NAMALWA (cell line): ENCODE results near the gene NUDT3.
"Not testable (repeated sequence)": the region's sequence is repeated elsewhere in the genome, so short reads cannot be mapped to it uniquely, and the experiment has no call there.

Experiments
- DNase-seq: peaks from one replicate; pipeline ENCODE4 v3.0.0-alpha.2; 2015; ENCODE audit warnings: low spot score

Gene NUDT3

DNA sequence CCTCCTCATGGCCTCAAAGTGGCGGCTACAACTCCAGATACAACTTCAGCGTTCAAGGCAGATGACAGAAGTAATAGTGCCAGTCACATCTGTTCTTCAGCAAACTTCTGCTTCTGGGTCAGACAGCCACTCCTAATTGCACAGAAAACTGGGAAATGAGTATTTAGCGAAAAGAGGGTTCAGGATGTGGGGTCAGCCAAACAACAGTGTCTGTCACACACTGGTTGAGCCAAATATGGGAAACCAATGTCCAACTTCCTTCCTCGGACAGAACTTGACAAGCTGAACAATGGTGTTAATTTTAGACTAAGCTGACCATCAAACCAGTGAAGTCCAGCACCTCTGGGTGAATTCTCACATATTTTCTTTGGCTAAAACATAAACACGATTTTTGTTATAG is 22.1 kb downstream of the NUDT3 start:
- DNase-seq: no peak

DNA sequence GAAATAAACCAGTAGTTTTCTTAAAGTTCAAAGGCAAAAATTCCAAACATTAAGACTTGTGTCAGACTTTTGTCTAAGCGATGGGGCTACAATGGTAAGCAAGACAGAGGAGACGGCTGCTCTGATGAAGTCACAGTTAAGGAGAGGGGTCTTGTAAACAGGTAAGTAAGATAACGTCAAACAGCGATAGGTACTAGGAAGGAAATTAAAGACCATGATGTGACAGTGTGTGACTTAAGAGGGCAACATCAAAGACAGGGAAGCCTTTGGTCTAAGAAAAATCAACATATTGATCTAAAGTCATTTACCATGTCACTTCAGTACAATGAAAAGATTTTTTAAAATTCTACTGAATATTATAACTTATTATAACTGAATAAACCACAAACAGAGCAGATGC is 23.1 kb downstream of the NUDT3 start:
- no peak for DNase-seq

DNA sequence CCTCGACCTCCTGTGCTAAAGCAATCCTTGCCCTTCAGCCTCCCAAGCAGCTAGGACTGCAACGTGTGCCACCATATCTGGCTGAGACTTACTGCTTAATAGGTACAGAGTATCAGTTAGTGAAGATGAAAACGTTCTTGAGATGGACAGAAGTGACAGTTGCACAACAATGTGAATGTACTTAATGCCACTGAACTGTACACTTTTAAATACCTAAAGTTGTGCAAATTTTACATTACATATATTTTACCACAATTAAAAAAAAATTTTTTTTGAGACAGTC is 25.9 kb downstream of the NUDT3 start:
- DNase-seq: no peak

DNA sequence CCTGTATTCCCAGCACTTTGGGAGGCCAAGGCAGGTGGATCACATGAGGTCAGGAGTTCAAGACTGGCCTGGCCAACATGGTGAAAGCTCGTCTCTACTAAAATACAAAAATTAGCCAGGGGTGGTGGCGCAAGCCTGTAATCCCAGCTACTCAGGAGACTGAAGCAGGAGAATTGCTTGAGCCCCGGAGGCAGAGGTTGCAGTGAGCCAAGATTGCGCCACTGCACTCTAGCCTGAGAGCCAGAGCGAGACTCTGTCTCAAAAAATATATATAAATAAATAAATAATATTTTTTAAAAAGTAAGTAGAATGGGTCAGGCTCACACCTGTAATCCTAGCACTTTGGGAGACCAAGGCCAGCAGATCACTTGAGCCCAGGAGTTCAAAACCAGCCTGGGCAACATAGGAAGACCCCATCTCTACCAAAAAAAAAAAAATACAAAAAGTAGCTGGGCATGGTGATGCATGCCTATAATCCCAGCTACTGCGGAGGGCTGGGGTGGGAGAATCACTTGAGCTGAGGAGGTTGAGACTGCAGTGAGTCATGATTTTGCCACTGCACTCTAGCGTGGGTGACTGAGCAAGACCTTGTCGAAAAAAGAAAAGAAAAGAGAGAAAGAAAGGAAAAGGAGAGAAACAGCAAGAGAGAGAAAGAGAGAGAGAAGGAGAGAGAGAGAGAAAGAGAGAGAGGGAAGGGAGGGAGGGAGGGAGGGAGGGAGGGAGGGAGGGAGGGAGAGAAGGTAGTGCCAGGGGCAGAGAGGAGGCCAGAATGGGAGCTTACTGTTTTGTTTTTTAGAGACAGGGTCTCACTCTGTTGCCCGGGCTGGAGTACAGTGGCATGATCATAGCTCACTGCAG is 26.5 kb downstream of the NUDT3 start:
- DNase-seq: not testable (repeated sequence)

DNA sequence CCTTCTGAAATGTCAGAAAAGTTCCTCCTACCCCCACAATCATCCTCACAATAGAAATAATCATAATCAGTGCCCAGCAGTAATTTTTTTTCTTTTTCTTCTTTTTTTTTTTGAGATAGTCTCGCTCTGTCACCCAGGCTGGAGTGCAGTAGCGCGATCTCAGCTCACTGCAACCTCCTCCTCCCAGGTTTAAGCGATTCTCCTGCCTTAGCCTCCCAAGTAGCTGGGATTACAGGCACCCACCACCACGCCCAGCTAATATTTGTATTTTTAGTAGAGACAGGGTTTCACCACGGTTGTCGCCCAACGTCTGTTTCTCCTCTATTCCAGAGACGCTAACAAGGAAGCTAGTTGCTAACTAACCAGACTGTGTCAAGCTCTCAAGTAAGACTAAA is 28.8 kb downstream of the NUDT3 start:
- not testable (repeated sequence) for DNase-seq

DNA sequence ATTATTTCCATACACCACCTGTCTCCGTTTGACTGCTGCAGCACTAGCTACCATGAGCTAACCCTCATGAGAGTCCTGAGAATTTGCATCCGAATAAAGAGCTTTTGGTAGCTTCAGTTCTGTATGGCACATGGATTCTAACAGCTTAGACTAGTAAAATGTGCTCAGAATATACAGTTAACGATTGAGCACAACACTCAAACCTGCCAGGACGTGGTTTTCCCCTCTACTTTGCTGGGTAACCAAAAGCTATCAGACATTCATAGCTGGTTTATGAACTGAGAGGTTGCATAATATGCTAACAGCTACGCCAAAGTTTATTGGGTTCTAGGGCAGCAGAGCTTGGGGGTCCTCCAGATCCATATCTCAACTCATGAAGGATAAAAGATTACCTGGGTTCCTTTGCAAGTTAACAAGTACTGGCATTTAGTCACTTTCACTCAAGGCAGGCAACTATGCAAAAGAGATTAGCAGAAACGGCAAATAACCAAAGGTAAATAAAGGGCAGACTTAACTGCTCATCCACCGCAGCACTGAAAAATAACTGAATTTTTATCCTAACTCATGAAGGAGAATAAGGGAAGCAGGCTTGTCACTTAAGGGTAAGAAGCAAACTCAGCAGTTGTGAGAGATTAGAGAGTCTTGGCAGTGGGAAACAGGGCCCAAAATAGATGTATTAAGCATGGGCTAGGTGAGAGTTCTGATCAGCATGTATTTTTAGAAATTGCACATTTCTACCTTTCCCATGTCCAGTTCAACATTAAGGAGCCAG is 29.4 kb downstream of the NUDT3 start:
- peak; percentile 29 for DNase-seq

DNA sequence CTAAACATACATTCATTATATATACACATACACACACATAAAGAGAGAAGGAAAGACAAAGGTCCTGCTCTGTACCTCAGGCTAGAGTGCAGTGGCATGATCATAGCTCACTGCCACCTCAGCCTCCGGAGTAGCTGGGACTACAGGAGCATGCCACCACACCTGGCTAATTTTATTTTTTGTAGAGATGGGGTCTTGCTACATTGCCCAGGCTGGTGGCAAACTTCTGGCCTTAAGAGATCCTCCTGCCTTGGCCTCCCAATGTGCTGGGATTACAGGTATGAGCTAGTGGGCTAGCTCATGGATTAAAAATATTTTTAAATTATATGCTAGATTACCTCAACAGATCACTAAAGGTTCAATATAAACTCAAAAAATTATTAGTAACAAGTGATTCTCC is 30.3 kb downstream of the NUDT3 start:
- no peak for DNase-seq

DNA sequence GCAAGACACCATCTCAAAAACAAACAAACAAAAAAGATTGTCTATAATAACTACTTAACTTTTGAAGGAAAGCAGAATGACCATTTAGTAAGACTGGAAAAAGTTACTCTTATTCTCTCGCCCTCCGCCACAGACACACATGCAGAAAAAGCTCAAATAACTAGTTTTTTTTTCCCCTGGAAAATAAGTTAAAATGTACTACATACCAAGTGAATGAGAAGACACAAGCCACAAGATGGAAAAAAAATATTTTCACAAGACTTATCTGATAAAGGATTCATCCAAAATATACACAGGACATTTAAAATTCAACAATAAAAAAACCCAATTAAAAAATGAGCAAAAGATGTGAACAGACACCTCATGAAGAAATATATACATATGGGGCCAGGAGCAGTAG is 31.9 kb downstream of the NUDT3 start:
- DNase-seq: no peak

DNA sequence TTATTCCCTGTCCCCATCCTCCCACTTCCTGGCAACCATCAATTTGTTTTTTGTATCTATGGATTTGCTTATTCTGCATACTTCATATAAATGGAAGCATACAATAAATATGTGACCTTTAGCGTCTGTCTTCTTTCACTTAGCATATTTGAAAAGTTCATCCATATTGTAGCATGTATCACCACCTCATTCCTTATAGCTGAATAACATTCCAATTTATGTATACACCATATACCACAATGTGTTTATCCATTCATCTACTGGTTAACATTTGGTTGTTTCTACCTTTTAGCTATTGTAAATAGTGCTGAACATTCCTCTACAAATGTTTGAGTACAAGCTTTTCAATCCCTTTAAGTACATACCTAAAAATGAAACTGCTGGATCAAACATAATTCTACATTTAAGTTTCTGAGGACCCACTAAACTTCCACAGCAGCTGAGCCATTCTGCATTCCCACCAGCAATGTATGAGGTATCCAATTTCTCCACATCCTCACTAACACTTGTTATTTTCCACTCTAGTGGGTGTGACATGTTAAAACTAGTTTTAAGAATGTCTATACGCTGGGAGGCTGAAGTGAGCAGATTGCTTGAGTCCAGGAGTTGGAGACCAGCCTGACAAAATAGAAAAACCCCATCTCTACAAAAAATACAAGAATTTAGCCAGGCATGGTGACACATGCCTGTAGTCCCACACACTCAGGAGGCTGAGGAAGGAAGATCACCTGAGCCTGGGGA is 32.9 kb downstream of the NUDT3 start:
- DNase-seq: no peak

DNA sequence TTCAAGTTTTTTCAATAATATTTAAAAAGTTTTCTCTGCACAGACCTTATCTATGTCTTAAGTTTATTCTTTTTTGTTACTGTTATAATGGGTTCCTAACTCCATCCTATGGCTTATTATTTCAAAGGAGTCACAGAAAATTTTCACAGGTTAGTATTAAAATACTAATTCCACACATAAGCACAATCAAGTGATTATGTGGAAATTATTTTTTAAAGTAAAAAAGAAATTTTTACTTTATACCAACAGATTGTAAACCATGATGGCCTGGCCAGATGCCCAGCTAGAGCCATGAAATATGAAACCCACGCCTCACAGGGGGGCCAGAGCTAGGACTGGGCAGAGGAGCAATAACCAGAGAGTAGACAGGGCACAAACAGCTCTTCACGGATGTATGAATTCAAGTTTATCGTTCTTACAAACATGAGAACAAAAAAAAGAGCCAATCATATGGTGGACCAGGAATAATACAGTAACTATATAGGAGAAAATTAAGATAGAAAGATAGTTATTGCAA is 34.0 kb downstream of the NUDT3 start:
- DNase-seq: no peak

DNA sequence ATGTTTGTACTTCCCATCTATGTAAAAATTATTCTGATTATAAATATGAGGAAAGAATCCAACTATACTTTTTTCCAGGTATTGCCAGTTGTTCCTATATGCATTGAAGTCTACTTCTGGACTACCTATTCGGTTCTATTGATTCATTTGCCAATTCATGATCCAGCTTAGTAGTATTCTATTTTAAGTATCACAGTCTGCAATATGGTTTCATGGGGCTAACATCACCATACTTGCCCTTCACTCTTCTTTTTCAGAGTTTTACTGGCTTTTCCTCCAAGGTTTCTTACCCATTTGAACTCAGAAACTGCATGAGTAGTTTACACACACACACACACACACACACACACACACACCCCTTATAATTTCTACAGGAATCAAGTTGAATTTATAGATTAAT is 34.5 kb downstream of the NUDT3 start:
- no peak for DNase-seq

DNA sequence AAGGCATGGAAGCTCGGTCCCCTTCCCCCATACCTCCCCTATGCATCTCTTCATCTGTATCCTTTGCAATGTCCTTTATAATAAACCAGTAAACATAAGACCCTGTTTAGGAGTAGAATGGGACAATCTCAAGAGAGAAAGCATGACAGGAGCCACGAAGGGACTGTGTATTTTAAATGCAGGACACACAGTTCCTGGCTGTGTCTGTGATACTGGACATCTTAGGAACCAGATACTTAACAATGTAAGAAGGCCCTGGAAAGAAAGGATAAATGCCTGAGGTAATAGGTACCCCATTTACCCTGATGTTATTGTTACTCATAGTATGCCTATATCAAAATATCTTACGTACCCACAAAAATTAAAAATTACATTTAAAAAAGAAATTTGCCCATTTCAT is 36.6 kb downstream of the NUDT3 start:
- no peak for DNase-seq

DNA sequence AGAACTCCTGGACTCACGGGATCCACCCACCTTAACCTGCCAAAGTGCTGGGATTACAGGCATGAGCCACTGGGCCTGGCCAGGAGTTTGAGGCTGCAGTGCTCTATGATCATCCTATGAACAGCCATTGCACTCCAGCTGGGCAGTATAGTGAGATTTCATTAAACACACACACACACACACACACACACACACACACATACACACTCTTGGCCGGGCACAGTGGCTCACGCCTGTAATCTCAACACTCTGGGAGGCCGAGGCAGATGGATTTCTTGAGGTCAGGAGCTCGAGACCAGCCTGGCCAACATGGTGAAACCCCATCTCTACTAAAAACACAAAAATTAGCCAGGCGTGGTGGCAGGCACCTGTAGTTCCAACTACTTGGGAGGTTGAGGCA is 38.2 kb downstream of the NUDT3 start:
- DNase-seq: not testable (repeated sequence)

DNA sequence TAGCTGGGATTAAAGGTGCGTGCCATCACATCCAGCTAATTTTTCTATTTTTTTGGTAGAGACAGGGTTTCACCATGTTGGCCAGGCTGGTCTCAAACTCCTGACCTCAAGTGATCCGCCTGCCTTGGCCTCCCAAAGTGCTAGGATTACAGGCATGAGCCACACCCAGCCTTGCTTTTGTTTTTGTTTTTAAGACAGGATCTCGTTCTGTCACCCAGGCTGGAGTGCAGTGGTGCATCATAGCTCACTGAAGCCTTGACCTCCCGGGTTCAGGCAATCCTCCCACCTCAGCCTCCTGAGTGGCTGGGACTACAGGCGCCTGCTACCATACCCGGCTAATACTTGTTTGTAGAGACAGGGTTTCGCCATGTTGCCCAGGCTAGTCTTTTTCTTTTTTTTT is 38.9 kb downstream of the NUDT3 start:
- not testable (repeated sequence) for DNase-seq

DNA sequence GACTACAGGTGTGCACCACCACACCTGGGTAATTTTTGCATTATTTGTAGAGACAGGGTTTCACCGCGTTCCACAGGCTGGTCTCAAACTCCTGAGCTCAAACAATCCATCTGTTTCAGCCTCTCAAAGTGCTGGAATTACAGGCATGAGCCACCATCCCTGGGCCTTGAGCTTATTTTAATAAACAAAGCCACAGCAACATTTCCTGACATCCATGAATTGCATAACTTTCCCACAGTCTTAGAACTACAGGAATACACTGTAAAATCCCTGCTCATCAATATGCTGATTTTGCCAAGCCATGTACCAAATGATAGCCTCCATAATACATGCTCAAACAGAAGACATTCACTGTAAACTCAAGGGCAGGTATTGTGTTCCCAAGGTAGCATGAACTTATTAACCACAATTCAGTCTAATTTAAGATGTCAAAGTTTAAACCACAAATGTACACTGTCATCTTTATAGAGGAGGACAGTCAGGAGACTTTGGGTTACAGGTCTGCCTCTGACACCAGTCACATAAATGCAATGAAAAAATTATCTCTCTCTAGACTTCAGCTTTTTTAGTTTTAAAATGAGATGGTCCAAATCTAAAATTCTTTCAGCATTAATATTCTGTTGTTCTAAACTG is 40.0 kb downstream of the NUDT3 start:
- no peak for DNase-seq

DNA sequence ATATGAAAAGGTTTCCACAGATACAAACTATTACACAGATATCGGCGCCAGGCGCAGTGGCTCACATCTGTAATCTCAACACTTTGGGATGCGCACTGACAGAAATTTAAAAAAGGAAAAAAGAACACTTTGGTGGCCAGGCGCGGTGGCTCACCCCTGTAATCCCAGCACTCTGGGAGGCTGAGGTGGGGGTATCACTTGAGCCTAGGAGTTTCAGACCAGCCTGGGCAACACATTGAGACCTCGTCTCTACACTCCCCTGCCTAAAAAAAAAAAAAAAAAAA is 41.6 kb downstream of the NUDT3 start:
- DNase-seq: no peak

DNA sequence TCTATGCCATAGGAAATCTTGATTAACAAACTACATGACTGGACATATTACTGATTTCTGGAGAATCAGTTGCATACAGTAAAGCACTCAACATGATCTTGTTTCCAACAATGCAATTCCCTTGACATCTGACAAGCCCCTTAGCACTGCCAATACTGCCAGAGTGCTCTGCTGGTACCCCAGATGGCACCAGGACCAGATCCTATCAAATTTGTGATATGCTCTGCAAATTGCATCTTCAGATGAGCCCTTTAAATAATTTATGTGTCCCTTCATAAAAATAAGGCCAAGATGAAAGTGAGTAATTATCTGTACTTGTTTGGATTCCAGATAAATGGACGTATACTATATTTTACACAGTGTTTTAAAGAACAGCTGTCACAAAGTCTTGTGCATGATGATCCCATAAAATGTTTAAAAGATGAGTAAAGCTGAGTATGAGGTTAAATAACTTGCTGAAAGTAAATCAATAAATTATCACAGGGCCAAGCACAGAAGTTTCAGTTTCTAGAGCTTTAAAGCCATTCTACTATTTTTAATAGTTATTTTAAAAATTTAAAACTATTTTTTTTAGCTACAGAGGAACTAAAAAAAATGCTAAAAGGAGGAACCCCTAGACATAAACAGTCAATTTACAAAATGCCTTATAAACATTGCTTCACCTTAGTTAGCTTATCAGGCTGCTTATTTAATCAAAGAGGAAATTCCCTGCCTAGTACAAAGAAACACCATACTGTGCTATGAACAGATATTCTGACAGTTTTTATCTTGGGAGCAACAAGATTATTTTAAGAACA is 42.1 kb downstream of the NUDT3 start:
- no peak for DNase-seq

DNA sequence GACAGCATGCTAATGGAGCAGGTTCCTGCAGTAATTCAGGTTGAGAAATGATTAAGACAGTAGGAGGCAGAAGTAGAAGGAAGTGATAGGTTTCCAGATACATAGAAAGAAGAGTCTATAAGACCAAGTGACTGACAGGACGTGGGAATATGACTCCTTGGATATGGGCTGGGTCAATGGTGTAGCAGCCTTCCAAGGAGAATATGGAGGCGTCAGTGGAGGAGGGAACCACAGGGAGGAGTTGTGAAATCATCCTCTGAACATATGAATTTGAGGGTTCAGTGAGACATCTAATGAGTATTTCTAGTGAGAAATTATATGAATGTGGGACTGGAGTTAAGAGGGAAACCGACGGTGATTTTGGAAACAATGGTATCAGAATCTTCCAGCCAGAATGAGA is 43.3 kb downstream of the NUDT3 start:
- no peak for DNase-seq

DNA sequence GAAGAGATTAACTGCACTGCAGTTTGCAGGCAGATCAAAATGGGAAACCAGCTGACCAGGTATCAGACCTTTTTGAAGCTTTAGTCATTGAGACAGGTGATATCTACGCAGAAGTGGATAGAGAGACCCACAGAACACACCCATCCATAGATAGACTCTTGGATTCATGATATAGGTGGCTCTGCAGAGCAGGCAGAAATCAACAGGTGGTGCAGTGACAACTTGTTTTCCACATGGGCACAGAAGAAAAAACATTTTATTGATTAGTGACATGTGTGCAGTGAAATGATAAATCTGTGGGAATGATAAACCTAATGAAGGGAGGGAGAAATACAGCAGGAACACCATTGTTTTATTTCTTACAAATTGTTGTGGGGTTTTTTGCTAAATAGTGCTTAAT is 45.2 kb downstream of the NUDT3 start:
- DNase-seq: no peak

DNA sequence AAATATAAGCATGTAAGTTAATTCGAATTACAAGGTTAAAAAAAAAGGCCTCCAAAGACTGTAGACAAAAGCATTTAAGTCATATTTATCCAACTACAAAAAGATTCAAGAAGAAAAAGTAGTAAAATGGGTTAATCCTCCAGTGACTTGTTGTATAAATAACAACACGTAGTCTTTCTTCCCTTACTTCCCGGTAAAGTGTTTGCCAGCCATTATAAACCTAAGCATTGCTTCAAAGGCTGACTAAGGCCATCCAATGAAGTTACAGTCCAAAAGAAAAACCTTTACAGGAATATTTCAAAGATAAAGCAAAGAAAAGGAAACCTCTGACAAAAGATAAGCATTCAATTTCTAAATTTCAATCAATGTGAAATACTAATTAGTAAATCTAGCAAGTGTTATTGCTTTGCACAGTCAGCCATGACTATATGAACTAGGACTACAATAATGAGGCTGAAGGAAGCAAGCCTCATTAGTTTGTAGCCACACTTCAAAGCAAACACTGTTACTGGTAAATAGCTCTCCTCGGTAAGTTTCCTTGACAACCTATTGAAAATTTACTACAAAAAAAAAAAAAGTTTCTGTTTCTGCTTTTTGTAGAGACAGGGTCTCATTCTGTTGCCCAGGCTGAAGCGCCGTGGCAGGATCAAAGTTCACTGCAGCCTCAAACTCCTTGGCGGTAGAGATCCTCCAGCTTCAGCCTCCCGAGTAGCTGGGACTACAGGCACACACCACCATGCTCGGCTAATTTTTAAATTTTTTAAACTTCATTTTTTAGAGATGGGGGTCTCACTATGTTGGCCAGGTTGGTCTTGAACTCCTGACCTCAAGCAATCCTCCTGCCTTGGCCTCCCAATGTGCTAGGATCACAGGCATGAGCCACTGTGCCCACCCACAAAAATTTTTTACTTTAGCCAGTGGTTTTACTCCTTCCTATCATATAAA is 46.0 kb downstream of the NUDT3 start:
- DNase-seq: peak; percentile 59

DNA sequence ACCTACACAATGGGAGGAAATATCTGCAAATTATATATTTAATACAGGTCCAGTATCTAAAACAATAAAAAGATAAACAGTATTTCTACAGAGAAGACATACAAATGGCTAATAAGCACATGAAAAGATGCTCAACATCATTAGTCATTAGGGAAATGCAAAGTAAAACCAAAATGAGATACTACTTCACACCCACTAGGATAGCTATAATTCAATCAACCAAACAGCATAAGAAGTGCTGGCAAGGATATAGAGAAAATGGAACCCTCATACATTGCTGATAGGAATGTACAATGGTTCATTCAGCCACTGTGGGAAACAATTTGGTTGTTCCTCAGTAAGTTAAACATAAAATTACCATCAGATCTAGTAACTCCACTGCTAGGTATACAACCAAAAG is 48.7 kb downstream of the NUDT3 start:
- no peak for DNase-seq
